GM18505 (cell line): ENCODE results near the gene P2RX3.
A peak's percentile ranks its signal among the peaks of the same experiment; 100 is the strongest.

Experiments
- ATAC-seq: cut with Tn5 transposase; IDR thresholded peaks from one replicate; pipeline ENCODE4 v1.9.1; 2021; ENCODE audit not compliant: unreplicated experiment
- POLR2A ChIP-seq: IDR thresholded peaks from 4 replicates; pipeline ENCODE4 v1.6.1; 2011; ENCODE audit warnings: borderline replicate concordance; ENCODE audit not compliant: insufficient read depth, insufficient read length; ENCODE audit errors: extremely low read depth

Gene P2RX3

DNA sequence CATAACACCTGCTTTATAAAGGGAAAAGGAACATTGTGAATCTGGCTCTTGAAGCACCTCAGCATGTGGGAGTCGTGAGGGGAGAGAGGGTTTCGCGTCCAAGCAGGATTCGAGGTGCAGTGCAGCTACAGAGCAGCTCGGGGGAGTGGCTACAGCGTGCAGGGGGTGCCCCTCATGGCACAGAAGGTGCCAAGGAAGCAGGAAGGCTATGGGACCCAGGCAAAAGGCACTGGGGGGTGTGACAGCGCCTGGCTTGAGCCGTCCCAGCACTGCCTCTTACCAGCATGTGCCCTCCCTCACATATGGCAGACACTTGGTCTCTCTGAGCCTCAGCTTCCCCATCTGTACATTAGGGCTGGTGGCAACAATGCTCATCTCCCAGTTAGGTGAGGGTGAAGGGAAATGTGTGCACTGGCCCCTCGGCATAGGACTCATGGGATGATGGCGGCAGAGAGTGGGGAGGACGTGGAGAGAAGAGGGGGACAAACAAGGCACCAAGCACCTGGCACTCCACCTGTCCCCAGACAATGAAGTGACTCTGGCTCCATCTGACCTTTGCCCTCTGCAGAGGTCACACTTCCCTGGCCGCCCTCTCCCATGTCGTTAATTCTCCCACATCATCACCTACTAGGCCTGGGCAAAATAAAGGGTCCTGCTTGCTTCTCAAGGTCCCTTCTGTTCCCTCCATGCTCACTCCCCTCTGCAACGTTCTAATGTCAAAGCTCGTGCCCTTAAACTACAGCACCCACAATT lies 23.8 kb upstream of the P2RX3 start:
- ATAC-seq, result no peak
- no peak for TF ChIP-seq POLR2A

DNA sequence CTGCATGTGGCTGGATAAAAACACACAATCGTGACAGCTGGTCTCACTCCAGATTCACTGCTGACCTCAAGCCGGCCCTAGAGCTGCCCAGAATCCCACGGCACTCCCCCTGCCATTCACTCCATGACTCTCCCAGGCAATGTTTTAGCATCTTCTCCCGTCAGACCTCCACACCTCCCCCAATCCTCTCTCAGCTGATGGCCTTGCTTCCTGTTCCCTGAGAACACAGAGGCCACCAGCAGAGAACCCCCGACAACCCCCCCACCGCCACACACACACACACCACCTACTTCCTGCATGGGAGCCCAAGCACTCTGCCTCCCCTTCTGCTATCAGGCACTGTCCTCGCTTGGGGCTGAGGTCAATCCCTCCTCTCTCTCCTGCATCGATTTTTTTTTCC lies 22.7 kb upstream of the P2RX3 start:
- ATAC-seq, result no peak
- TF ChIP-seq POLR2A, result no peak

DNA sequence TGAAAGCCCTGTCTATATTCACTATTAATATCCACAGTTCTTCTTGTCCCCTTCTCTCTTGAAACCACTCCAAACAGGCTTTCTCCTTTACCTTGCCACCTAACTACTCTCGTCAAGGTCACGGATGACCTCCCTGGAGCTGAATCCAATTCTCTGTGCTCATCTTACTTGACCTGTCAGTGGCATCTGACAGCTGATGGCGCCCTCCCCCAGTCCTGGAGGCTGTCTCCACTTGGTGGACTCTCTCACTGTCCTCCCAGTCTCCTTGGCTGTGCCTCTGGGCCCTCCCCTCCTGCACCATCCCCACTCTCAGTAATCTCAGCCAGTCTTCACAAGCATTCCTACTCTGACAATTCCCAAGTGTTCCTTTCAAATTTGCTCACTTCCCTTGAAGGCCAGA lies 22.1 kb upstream of the P2RX3 start:
- TF ChIP-seq POLR2A, result no peak
- ATAC-seq, result no peak

DNA sequence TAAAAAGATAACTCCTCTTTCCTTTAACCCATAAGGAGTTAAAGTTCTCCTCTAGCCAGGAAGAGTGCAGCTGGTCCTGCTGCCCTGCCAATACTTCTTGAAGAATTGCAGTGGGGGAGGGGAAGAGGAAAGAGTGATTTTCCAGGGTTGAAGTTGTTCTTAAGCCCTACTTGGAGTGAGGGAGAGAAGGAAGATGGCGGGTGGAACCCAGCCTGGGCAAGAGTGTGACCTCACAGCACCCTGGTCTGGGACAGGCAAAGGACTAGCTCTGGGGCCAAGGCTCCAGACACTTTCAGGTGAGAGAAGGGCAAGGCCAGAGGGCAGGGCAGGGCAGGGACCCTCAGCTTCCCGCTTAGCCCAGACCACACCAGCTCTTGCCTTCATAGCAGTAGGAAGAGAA lies 20.0 kb upstream of the P2RX3 start:
- no peak for TF ChIP-seq POLR2A
- no peak for ATAC-seq

DNA sequence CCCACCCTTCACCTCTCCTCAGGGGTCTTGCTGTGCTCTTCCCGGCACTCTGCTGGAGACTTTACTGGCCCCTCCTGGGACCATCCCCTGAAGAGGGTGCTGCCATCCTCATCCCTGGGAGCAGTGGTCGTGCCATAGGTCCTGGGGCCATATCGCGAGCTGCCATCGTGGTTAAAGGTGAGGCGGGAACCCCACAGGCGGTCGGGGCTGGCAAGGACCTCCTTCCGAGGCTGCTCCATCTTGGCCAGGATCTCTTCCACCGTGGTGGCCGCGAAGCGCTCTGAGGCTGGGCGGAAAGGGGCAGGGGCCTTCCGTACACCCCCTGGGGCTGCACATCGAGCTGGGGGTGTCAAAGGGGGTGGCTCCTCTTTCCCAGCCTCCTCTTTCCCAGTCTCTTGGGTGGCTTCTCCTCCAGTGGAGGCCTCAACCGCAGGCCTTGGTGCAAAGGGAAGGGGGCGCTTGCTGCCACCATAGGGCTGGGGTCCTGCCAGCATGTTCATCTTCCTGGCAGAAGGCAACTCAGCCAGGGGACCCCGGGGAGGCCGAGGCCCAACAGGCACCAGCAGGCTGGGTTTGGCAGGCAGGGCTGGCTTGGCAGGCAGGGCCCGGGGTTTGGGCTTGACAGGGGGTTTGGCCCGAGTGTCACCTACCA lies 18.0 kb upstream of the P2RX3 start:
- no peak for ATAC-seq
- TF ChIP-seq POLR2A, result no peak

DNA sequence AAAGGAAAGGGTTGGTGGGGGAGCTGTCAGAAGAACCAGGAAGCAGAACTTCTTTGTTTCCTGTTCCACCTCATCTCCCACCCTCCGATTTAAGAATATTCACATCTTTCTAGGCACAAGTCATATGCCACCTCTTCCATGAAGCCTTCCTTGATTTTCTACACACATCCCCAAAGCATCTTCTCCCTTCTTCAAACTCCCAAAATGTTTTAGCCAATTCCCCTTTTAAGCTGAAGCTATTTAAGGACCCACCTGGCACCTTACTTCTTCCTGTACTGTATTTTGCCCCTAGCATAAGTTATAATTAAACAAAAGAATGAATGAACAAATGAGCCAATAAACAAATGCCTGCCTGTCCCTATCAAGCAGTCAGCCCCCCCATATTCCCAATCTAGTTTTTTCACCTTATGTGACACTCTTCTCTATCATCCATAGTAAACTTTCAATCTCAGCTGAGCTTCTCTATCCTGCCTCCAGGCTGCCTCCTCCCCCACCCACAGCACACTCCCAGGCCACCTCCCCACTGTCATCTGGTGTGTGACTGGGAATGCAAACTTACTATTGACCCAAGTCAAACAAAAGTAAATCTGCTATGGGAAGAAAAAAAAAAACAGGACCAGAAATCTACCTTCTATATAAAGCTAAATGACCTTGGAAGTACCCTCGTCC lies 17.3 kb upstream of the P2RX3 start:
- TF ChIP-seq POLR2A, result no peak
- no peak for ATAC-seq

DNA sequence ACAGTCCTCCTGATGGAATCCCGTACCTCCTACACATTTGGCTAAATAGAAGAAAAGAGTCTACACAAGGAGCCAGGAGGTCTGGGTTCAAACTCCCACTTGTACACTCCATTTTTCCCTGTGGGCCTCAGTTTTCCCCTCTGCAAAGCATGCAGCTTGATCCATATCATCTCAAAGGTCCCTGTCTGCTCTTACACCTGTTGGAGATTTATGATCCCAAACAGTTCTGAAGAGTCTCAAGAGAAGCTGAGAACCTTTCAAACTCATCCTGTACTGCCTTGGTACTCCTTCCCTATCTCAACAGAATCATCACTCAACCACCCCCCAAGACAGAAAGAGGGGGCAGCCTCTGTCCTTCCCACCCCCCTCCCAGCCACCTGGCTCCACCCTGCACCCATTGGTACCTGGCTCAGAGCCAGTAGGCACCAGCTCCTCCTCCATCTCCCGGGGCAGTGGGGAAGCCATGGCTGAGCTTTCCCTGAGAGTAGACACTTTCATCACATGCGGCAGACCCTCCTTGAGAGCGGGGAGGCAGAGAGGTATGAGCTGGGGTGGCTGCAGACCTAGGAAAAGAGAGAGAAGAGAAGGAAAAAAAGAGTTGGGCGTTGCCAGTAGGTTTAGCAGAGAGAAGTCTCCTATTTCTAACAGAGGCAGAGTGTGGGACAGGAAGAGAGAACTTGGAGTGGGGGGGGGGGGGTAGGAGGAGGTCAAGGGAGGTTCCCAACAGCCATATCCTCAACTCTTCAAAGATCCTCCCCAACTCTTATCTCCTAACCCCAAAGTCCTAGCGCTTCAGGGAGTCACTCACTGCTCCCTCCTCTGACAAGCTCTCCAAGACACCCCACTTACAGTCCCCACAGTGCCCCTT lies 16.5 kb upstream of the P2RX3 start:
- ATAC-seq, result no peak
- no peak for TF ChIP-seq POLR2A

DNA sequence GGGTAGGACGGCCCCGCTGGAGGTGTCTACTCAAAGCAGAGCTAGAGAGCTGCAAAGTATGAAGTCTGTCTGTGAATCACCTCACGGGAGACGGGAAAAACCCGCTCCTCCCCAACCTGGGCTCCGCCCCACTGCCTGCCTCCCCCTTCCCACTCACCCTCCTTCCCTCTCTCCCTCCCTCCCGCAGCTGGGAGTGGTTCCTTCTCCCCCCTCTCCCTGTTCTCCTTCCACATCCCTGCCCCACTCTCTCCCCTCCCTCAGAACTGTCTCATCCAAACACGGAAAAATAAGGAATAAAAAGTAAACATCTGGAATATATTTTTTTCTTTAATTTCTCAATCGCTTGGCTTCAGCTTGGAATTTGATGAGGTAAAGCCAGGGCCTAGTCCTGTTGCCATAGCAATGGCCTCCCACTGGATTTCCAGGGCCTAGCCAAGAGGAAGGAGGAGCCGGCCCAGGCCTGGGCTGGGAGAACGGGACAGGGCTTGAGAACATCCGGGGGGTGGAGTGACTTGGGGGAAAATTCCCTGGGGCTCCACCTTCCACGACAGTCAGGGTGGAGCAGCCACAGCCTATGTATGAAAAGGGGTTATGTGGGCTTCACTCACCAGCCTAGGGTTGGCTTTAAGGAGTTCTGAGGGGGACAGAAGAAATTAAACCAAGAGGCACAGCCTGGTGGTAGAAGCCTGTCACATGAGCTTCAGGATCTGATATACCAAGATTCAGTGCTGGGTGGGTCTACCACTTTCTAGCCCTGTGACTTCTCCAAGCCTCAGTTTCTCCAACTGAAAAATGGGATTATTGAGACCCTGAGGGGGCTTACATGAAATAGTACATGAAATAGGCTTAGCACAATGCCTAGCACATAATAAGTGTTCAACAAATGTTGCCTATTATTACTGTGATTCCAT lies 15.6 kb upstream of the P2RX3 start:
- no peak for TF ChIP-seq POLR2A
- no peak for ATAC-seq

DNA sequence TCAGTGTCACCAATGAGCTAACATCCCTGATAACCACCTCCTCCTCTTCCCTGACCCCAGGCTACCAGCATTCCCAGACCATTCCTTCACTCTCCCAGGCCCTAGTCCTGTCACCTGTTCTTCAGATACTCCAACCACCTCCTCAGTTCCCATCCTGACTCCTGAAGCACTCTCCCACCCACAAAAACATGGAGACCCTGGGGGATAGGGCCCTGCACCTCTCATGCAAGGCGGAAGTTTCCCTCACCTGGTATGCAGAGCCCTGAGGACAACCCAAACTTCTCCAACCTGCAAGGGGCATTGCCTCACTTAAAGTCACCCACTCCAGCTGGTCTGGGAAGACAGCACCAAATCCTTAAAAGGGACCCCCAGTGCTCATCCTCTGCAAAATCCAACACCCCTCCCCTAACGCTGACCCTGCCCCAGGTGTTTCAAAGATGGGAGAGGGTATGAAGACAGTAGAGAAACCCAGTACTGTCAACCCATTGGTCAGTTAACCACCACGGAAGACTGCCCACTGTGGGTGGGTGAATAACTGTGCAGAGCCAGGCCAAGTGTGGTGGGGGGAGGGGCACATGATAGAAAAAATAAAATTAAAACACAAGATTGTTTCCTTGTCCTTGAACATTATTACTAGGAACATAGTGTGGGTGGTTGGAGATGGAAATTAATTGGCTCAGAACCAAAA lies 14.8 kb upstream of the P2RX3 start:
- TF ChIP-seq POLR2A, result no peak
- ATAC-seq, result no peak

DNA sequence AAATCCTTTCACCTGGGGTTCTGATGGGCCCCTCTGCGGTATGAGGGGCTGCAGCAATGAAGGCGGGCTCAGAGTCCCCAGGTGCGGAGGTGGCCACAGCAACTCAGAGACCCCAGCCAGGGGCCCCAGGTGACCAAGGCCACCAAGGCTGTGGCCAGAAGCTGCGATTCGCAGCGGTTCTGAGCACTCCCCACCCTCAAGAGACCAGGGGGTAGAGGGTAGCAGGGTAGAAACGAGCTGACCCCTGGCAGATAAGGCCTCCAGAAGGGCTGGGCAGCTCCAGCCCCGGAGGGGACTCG lies 14.3 kb upstream of the P2RX3 start:
- no peak for TF ChIP-seq POLR2A
- ATAC-seq, result no peak

DNA sequence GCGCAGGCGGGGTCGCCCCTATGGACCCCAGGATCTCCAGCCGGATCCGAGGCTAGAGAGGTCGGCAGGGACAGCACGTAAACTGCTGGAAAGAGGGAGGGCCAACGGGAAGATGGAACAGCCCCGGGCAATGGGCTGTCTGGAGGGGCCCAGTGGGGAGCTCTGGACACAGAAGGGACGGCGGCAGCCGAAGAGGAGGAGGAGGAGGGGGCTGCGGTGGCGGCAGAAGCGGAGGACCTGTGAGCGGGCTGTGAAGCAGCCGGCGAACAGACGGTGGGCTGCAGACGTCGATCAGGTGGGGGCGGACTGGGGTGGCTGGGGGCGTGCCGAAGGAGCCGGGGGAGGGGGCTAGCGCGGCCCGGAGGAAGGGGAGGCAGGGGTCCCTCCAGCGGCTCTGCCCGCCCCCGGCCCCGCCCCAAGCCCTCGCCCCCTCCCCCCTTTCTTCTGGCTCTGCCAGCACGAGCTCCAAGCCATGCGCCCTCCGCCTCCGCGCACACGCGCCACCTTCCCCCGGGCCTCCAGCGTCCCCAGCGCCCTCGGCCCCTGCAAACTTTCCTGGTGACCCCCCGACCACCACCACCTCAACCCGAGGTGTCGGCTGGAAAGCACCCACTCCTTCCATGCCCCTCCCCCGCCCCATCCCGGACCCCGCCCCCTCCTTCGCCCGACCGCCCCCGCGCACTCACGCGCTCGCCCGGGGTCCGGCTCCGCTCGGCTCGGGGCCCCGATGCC lies 13.8 kb upstream of the P2RX3 start:
- ATAC-seq, result no peak
- TF ChIP-seq POLR2A, result no peak

DNA sequence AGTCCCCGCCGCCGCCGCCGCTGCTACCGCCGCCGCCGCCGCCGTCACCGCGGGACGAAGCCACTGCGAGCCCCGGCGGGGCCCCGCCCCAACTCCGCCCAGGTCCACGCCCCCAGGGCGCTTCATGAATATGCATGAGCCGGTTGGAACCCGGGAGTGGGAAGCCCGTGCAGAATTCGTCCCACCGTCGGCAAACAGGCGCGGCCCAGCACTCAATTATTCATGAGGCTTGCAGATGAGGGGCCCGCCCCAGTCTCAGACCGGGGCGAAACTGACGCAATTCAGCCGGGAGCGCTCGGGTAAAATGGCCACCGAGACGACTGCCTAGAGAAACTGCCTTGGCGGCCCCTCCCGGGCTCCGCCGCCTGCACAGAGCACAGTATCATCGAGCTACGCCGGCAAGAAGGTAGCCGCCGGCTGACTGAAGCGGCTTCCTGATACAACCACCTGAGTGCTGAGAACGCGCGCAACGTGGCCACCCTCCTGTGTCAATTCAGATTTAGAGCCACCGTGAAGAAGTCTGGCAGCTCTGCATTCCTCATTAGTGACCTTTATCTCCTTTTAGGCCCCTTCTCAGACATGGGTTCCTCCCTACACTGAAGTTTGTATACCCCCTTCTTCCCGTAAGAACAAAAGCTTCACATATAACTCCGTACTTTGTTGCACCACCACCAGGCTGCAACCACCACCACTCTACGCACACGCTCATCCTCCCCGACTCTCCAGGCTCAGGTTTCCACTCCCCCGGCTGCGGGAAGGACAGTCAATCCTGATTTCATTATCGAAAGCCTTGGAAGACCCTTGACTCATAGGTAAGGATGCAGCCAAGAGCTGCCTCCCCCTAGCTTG lies 13.0 kb upstream of the P2RX3 start, which contains the start of gene TNKS1BP1:
TNKS1BP1 (minus strand) TSS at position 67 of the 849 bp plus-strand sequence. CDS start 3,067 bp downstream, outside the sequence.
- peak; percentile 91 for ATAC-seq
- peak; percentile 88 for TF ChIP-seq POLR2A
